Stimulated activated CD8-positive, alpha-beta memory T cell treated with anti-CD3 and anti-CD28 coated beads, Interleukin-12 subunit alpha, Interleukin-12 subunit beta, amount 100 ng/mL, for 24 hours (primary cell): Measurements from ENCODE around the gene F3.

Source experiments
- DNase-seq: peaks from one replicate; pipeline ENCODE4 v3.0.0-alpha.2; 2020; ENCODE audit errors: extremely low read depth

Gene F3

DNA sequence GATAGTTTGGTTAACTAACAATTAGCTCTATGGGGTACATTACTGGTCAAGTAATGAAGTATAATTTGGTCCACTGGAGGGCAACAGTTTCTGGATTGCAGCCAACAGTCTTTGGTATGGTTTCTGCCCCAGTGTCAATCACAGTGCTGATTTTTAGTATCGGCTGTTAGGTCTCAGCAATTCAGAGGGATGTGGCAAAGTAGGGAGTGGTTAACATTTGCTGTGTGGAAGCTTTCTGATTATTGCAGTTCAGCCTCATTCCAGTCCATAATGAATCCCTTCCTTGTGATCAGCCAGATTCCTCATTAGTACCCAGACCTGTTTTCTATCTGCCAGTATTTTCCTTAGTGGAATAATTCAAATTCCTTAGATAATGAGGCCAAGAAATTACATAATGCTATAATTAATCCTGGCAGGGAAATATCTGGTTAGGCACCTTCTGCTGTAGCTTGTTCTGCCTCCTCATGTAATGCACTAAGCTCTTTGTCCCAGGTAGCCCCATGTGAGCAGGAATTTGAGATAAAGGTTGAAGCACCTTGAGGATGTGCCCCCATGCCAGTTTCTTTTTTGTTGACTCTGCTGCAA is 14.0 kb downstream of the F3 start:
- DNase-seq: no peak

DNA sequence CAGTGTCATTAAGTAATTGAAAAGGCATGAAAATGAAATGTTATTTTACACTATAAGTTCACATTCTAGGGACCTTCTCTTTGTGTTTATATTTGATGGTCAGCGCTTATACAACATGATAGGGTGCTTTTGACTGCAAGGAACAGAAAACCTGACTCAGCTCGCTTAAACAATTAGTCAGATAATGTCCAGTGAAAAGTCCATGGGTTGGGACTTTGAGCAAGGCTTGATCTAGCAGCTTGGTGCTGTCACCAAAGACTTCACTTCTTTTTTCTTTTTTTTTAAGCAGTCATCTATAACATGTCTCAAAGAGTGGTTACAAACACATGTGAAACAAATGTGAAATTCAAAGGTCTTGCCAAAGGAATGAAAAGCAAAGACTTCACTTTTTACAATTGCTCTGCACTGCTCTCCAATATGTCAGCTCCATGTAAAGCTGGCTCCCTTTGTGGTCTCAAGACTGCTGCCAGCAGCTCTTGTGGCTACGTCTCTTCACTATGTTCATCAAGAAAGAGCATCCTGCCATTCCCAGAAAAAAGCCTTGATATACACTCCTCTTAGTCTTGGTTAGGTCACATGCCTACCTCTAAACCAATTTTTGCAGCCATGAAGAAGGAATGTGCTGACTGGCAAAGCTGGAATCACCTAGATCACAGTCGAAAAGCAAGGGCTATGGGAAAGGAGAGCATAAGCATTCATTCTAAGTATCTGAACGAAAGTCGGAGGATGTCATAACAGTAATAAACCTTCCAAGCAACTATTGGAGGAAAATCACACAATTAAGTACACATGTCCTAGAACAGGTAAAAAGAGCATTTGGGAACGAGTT is 15.2 kb downstream of the F3 start:
- DNase-seq: no peak

- DNase-seq: no peak
These were observed 17.0 kb downstream of the F3 start for GRCh38 chr1:94524531-94524930.

DNA sequence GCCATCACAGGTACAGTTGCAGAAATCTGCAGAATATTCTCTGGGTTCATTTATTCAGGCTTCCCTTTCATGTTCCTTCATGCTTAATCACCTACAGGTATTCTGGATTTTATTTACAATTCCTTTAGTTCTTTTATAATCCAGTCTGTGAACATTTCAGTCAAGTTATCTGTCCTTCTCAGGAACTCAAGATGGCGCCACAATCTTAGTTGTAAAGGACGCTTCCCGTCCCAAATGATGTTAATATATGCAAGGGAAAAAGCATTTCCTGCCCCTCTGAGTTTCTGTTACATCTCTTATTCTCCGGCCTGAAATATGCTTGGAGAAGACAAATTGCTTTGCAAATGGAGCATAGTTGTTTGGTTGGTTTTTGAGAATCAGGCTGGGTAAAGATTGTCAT is 19.3 kb downstream of the F3 start:
- DNase-seq: no peak

DNA sequence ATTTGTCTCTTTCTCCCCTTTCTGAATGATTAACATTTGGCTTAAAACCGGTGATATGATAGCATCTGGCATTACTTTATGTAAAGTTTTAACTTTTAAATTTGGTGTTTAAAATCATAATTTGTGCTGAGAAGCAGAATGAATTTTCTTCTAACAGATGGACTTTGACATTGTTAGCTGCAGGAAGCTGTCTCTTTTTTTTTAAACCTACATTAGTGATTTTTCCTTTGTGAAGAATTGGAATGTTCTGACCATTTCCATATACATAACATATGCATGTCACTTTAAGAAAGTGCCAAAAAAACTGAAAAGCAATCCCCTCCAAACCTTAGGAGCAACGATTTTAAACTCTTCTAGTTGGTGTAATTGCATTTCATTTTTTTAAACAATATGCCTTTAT is 22.2 kb downstream of the F3 start:
- no peak for DNase-seq

GRCh38 chr1:94515296-94515947 is 26.1 kb downstream of the F3 start:
- no peak for DNase-seq

DNA sequence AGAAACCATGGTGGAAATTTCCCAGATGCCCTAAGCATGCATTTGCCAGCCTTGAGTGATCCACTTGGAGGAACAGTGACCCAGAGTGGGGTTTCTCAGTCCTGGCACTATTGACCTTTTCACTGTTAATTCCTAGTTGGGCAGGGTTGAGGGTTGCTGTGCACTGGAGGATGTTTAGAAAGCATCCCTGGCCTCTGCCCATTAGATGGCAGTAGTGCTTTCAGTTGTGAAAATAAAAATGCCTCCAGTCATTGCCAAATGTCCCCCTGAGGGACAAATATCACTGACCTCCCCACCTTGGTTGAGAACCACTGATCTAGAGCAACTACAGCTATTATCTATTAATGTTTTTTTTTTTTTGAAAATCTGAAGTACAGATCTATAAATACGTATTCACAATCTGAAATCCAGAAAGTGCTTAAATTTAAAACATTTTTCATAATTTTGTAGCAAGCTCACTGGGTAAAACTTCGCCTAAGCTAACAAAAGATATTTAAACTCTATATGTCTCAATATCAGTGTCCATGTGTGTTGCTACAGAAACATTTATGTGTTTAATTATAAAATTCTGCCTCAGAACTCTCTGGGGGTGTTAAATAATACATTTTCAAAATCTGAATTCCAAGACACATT is 27.3 kb downstream of the F3 start:
- no peak for DNase-seq

DNA sequence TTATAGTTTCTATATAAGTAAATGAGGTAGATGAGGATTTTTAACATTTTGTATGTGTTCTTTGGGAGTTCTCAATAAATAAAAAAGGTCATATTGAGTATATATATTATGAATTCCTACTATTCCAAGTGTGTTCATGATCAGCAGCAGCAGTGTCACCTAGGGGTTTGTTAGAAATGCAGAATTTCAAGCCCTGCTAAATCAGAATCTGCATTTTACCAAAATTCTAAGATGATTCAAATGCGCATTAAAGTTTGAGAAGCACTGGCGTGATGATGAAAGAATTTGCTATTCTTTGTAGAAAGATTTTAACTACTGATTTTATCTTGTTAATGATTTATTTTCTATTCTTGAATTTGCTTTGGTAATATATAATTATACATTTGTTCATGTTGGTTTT is 28.7 kb downstream of the F3 start:
- DNase-seq: no peak

- DNase-seq: no peak
These were observed 37.0 kb downstream of the F3 start for GRCh38 chr1:94504601-94505000.

DNA sequence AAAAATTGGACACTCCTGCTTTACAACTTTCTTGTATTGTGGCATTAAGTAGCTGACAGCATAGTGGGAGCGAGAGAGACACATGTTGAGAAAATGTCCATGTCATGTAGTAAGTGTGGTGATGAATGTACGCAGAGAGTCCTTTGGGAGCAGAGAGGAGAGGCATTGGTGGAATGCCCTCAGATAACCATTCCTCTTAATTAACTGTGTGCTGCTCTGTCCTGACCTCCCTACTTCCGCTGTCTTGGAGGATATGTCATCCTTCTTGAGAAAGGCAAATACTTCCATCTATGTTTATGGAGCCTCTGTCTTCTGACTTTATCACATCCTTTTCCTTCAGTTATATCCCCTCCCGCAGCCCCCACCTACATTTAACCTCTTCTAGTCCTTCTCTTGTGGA is 38.4 kb downstream of the F3 start:
- no peak for DNase-seq

- DNase-seq: no peak
These were observed 39.6 kb downstream of the F3 start for GRCh38 chr1:94501935-94502334.

- no peak for DNase-seq
These were observed 40.1 kb downstream of the F3 start for GRCh38 chr1:94501426-94501825.

DNA sequence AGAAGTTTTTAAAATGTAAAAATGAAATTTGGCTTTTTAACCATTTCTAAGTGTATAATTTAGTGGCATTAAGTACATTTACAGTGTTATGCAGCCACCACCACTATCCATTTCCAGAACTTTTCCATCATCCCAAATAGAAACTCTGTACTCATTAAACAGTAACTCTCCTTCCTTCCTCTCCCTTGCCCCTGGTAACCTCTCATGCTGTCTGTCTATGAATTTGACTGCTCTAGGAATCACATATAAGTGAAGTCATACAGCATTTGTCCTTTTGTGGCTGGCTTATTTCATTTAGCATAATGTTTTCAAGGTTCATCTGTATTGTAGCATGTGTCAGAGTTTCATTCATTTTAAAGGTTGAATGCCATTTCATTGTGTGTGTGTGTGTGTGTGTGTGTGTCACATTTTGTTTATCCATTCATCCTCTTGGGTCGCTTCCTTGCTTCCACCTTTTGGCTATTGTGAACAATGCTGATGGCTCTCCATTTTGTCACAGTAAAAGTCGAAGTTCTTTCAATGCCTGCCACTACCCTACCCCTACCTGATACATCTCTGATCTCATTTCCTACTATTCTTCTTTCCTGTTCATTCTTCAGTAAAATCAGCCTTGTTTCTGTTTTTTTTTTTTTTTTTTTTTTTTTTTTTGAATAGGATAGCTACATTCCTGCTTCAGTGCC is 45.3 kb downstream of the F3 start:
- DNase-seq: no peak

DNA sequence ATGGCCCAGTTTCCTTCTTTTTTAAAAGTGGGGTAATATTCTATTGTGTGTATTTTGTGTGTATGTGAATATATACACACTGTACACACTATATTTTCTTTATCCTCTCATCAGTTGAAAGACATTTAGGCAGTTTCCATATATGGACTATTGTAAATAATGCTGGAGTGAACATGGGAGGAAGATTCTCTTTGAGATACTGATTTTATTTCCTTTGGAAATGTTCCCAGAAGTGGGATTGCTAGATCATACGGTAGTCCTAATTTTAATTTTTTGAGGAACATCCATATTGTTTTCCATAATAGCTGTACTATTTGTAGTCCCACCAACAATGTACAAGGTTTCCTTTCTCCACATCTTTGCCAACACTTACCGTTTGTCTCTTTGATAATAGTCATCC is 51.0 kb downstream of the F3 start:
- no peak for DNase-seq

DNA sequence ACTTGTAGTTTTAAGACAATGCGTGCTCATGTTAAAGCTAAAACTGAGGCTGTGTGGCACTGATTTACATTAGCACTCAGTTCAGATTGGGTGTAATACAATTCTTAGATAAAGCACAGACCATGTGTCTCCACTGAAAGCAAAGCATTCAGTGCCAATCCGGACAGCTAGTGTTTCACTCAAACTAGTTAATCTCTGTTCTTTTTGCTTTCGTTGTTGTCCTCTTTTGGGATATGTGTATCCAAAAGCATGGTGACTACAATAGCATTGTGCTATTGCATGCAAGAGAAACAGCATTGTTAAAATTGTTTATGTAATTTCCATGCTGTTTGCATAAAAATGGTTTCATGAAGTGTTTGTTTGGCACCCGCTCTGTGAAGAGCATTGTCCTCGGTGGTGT is 54.6 kb downstream of the F3 start:
- no peak for DNase-seq

- DNase-seq: no peak
These were observed 60.1 kb downstream of the F3 start for GRCh38 chr1:94481473-94481933.

GRCh38 chr1:94479682-94480081 is 61.9 kb downstream of the F3 start:
- DNase-seq: no peak
